RKO (cell line): ENCODE results near the gene PSORS1C2.

ENCODE experiments used
- DNase-seq: peaks from one replicate; pipeline ENCODE4 v3.0.0-alpha.2; 2016; ENCODE audit warnings: low spot score

PSORS1C2 gene

GRCh38 chr6:31113861-31114540 is 24.9 kb downstream of the PSORS1C2 start:
- no peak for DNase-seq

- no peak for DNase-seq
Observed at GRCh38 chr6:31112478-31112877, 26.4 kb downstream of the PSORS1C2 start, which contains the start of gene C6orf15. TSS of gene C6orf15 (minus strand) at chr6:31112575. CDS start at chr6:31112555, 20 bp downstream.

- no peak for DNase-seq
Observed at GRCh38 chr6:31111712-31112111, 27.2 kb downstream of the PSORS1C2 start.

GRCh38 chr6:31110825-31111582 is 27.9 kb downstream of the PSORS1C2 start:
- no peak for DNase-seq

GRCh38 chr6:31107052-31107451 is 31.8 kb downstream of the PSORS1C2 start:
- DNase-seq = no peak

- no peak for DNase-seq
Observed at GRCh38 chr6:31103136-31103535, 35.7 kb downstream of the PSORS1C2 start.

GRCh38 chr6:31098449-31098938 is 40.4 kb downstream of the PSORS1C2 start:
- no peak for DNase-seq

GRCh38 chr6:31096656-31097055 is 42.2 kb downstream of the PSORS1C2 start:
- no peak for DNase-seq

- DNase-seq = no peak
Observed at GRCh38 chr6:31096215-31096614, 42.7 kb downstream of the PSORS1C2 start.

GRCh38 chr6:31094389-31094881 is 44.4 kb downstream of the PSORS1C2 start:
- DNase-seq = no peak

- no peak for DNase-seq
Observed at GRCh38 chr6:31092769-31093505, 45.9 kb downstream of the PSORS1C2 start.

- DNase-seq = no peak
Observed at GRCh38 chr6:31092238-31092637, 46.6 kb downstream of the PSORS1C2 start.

GRCh38 chr6:31091680-31092079 is 47.2 kb downstream of the PSORS1C2 start:
- no peak for DNase-seq

GRCh38 chr6:31090973-31091364 is 47.9 kb downstream of the PSORS1C2 start:
- DNase-seq = no peak

- no peak for DNase-seq
Observed at GRCh38 chr6:31090275-31090972, 48.4 kb downstream of the PSORS1C2 start.
